Gastrocnemius medialis (tissue), 4 donors: ENCODE results near the gene TIMP1. TPM values are rescaled to one million over a fixed set of nuclear protein-coding genes. Genes with fewer than 3 reads are reported as not detected.

Experiments used
- ATAC-seq, 2 donors: fragments of 150-250 bp; one replicate each; pipeline ENCODE4 v1.9.1; 2016
- DNase-seq, 2 donors: peaks; one replicate each; pipeline ENCODE4 v3.0.0-alpha.2; 2019
- H3K27ac ChIP-seq, 4 donors: fragments of 200-600 bp; sonication (generic); 1 replicate in 1 of 4; 2 replicates in 3 of 4; pipeline ENCODE4 v1.5.1; 2016 to 2018; ENCODE audit warnings: mild to moderate bottlenecking in 2 of 4, moderate library complexity in 1 of 4
- H3K27me3 ChIP-seq, 3 donors: fragments of 200-600 bp; sonication (generic) in 2 of 3; 1 replicate in 1 of 3; 2 replicates in 2 of 3; pipeline versions ENCODE4 v1.5.1 to v1.6.0; 2016 to 2019; ENCODE audit warnings: mild to moderate bottlenecking in 1 of 3, moderate library complexity in 1 of 3
- H3K36me3 ChIP-seq, 2 donors: fragments of 200-600 bp; sonication (generic) in 1 of 2; one replicate each; pipeline ENCODE4 v1.5.1; 2017 to 2018
- H3K4me1 ChIP-seq, 2 donors: fragments of 200-600 bp; sonication (generic) in 1 of 2; one replicate each; pipeline ENCODE4 v1.5.1; 2016 to 2017; ENCODE audit warnings: mild to moderate bottlenecking in 2 of 2
- H3K4me3 ChIP-seq, 4 donors: fragments of 200-600 bp; sonication (generic) in 3 of 4; 1 replicate in 1 of 4; 2 replicates in 3 of 4; pipeline ENCODE4 v1.5.1; 2016 to 2019; ENCODE audit warnings: mild to moderate bottlenecking in 2 of 4
- H3K9me3 ChIP-seq, 3 donors: fragments of 200-600 bp; sonication (generic) in 2 of 3; 1 replicate in 1 of 3; 2 replicates in 2 of 3; pipeline ENCODE4 v1.5.1; 2016 to 2019
- CTCF ChIP-seq, 5 experiments: fragments of 450-650 bp in 3 of 5; fragments of 200-600 bp in 2 of 5; sonication (generic) in 2 of 5; IDR thresholded peaks in 4 of 5; conservative IDR thresholded peaks in 1 of 5; 1 replicate in 4 of 5; 2 replicates in 1 of 5; pipeline ENCODE4 v1.5.1; 2016 to 2019; ENCODE audit warnings: antibody characterized with exemption in 5 of 5, mild to moderate bottlenecking in 3 of 5, moderate library complexity in 3 of 5
- POLR2A ChIP-seq, 2 donors: fragments of 450-650 bp; IDR thresholded peaks; one replicate each; pipeline ENCODE4 v1.6.1; 2017; ENCODE audit warnings: antibody characterized with exemption in 2 of 2, mild to moderate bottlenecking in 2 of 2, moderate library complexity in 2 of 2
- in situ Hi-C, 4 donors: fragments of 200-750 bp; cut with MboI; loops; one replicate each; pipeline versions ENCODE4 v1.15.0 to v1.8.0; 2017; ENCODE audit warnings: low sequenced_read_pairs in 4 of 4
- intact Hi-C: fragments of 100-400 bp; cut with DNase I; formaldehyde crosslinking; loops from one replicate; pipeline ENCODE4 v1.15.1; 2023; ENCODE audit warnings: low total_unique reads
- total RNA-seq, 4 donors: library from RNA; depleted of rRNA; stranded (reverse); fragments of >200 nt; gene quantifications; one replicate each; pipeline versions ENCODE4 v1.1.0 to v1.2.3, GENCODE V29; 2016

The TIMP1 gene
- total RNA-seq, 4 donors from 2014 or later, result 15.8 to 94.8 (median 47.1) TPM

GRCh38 chrX:47574547-47575301 is 7.5 kb upstream of the TIMP1 start:
- TF ChIP-seq CTCF (IDR thresholded peaks at IDR 0.05 in 4 of 5, conservative IDR thresholded peaks at IDR 0.05 in 1 of 5), result no peak
- TF ChIP-seq POLR2A (IDR thresholded peaks at IDR 0.05), result no peak
- ATAC-seq (no peak), DNase-seq (no peak)
- H3K4me1 ChIP-seq, result no peaks in the 10 kb centered on the region
- H3K4me3 ChIP-seq, result peak overlapping the region in 2 of 4 donors; percentile 5 to 18
- H3K27me3 ChIP-seq, result no peaks in the 10 kb centered on the region
- in situ Hi-C loops (no loop called here), intact Hi-C loops (no loop called here)
- peak overlapping the region in 2 of 4 donors; percentile 18 to 50 for H3K27ac ChIP-seq
- H3K36me3 ChIP-seq, result peaks cover 0 to 18% of the 10 kb centered on the region in 2 donors
- H3K9me3 ChIP-seq, result no peaks in the 10 kb centered on the region

GRCh38 chrX:47576021-47576898 is 6.0 kb upstream of the TIMP1 start:
- H3K27ac ChIP-seq, result no peak overlapping the region
- H3K4me3 ChIP-seq, result no peak overlapping the region
- peaks cover 0 to 6% of the 10 kb centered on the region in 2 donors for H3K36me3 ChIP-seq
- H3K27me3 ChIP-seq, result no peaks in the 10 kb centered on the region
- no peak for TF ChIP-seq POLR2A (IDR thresholded peaks at IDR 0.05)
- no peak for TF ChIP-seq CTCF (IDR thresholded peaks at IDR 0.05 in 4 of 5, conservative IDR thresholded peaks at IDR 0.05 in 1 of 5)
- intact Hi-C loops, result no loop called here
- no peaks in the 10 kb centered on the region for H3K4me1 ChIP-seq
- ATAC-seq (no peak), DNase-seq (no peak)
- no peaks in the 10 kb centered on the region for H3K9me3 ChIP-seq
- in situ Hi-C loops, result no loop called here

- Histone ChIP-seq H3K9me3 (no peaks in the 10 kb centered on the region), H3K4me1 (no peaks in the 10 kb centered on the region), H3K27me3 (no peaks in the 10 kb centered on the region), H3K4me3 (no peak overlapping the region), H3K36me3 (no peaks in the 10 kb centered on the region), H3K27ac (no peak overlapping the region)
- intact Hi-C loops (no loop called here), in situ Hi-C loops (no loop called here)
- TF ChIP-seq CTCF (IDR thresholded peaks at IDR 0.05 in 4 of 5, conservative IDR thresholded peaks at IDR 0.05 in 1 of 5) (no peak), POLR2A (IDR thresholded peaks at IDR 0.05) (no peak)
- DNase-seq (no peak), ATAC-seq (no peak)
Observed at GRCh38 chrX:47577424-47577823, 4.8 kb upstream of the TIMP1 start.

- in situ Hi-C loops (no loop called here), intact Hi-C loops (no loop called here)
- Histone ChIP-seq H3K36me3 (no peaks in the 10 kb centered on the region), H3K4me3 (no peak overlapping the region), H3K4me1 (no peaks in the 10 kb centered on the region), H3K9me3 (no peaks in the 10 kb centered on the region), H3K27me3 (no peaks in the 10 kb centered on the region), H3K27ac (no peak overlapping the region)
- TF ChIP-seq POLR2A (IDR thresholded peaks at IDR 0.05), result no peak
- TF ChIP-seq CTCF (IDR thresholded peaks at IDR 0.05 in 4 of 5, conservative IDR thresholded peaks at IDR 0.05 in 1 of 5), result no peak
- DNase-seq, result no peak
- ATAC-seq, result no peak
Observed at GRCh38 chrX:47577901-47578300, 4.3 kb upstream of the TIMP1 start.
